Karpas-422 (cell line): ENCODE data around the gene GOT2. TPM values are rescaled to one million over a fixed set of nuclear protein-coding genes. Genes with fewer than 3 reads are reported as not detected.

Experiments
- small RNA-seq: library from RNA; depleted of rRNA; stranded (forward); fragments of <200 nt; gene quantifications from one replicate; pipeline ENCODE3, GENCODE V24; 2014
- total RNA-seq: library from RNA; depleted of rRNA; stranded (reverse); fragments of >200 nt; shearing (Covaris generic); gene quantifications from 2 replicates; pipeline ENCODE4 v1.2.3, GENCODE V29; 2014; ENCODE audit warnings: low replicate concordance; rRNA removed

The GOT2 gene
- total RNA-seq, 1 experiment from 2014 or later, result 97.5 TPM

Small RNA genes within 50 kb of the gene (small RNA-seq; reads per million reads assigned to genes)
- not detected for gene RN7SL143P
- not detected for gene RNU6-1155P

Other genes with a start within 250 kb of the GOT2 start
- gene NDRG4, start 234.2 kb downstream of the GOT2 start, total RNA-seq, result 11.9 and 37.3 TPM in 2 replicates
- 2.9 and 5.6 TPM in 2 replicates for gene SETD6, start 218.8 kb downstream of the GOT2 start, total RNA-seq
- gene CNOT1, start 104.5 kb downstream of the GOT2 start, total RNA-seq, result 145 and 299 TPM in 2 replicates
- 6.4 and 6.7 TPM in 2 replicates for gene SLC38A7, start 49.5 kb downstream of the GOT2 start, total RNA-seq